K562 (cell line): ENCODE data around the gene PPP1R14D. TPM values are rescaled to one million over a fixed set of nuclear protein-coding genes. Genes with fewer than 3 reads are reported as not detected.
A peak's percentile ranks its signal among the peaks of the same experiment; 100 is the strongest.

Experiments used
- ATF3 ChIP-seq, 2 experiments: fragments of 450-650 bp in 1 of 2; sonication (generic) in 1 of 2; formaldehyde crosslinking in 1 of 2; IDR thresholded peaks in 1 of 2; conservative IDR thresholded peaks in 1 of 2; 2 replicates each; pipeline versions ENCODE4 v1.6.1 to v1.8.1; 2016 to 2023; ENCODE audit warnings: mild to moderate bottlenecking in 2 of 2, moderate library complexity in 2 of 2, inconsistent platforms in 1 of 2, missing genetic modification reagents in 1 of 2
- ATF4 ChIP-seq: fragments of 450-650 bp; formaldehyde crosslinking; IDR thresholded peaks from 2 replicates; pipeline ENCODE4 v1.4.0; 2022; ENCODE audit warnings: mild to moderate bottlenecking, moderate library complexity
- ELK3 ChIP-seq: fragments of 450-650 bp; formaldehyde crosslinking; IDR thresholded peaks from 2 replicates; pipeline ENCODE4 v1.4.0; 2020; ENCODE audit warnings: mild to moderate bottlenecking
- GTF2E2 ChIP-seq: fragments of 200-800 bp; sonication (Bioruptor generic); IDR thresholded peaks from 2 replicates; pipeline ENCODE4 v1.6.1; 2016; ENCODE audit warnings: missing genetic modification characterization, missing compliant biosample characterization
- GTF3C2 ChIP-seq: IDR thresholded peaks from 3 replicates; pipeline ENCODE4 v1.6.1; 2011; ENCODE audit warnings: borderline replicate concordance, mild to moderate bottlenecking, moderate library complexity; ENCODE audit not compliant: insufficient read length; ENCODE audit errors: extremely low read depth
- MEF2A ChIP-seq: IDR thresholded peaks from 2 replicates; pipeline ENCODE4 v1.6.1; 2011; ENCODE audit warnings: low read depth, mild to moderate bottlenecking, low read length, moderate library complexity; ENCODE audit not compliant: control insufficient read depth
- NFE2 ChIP-seq: IDR thresholded peaks from 2 replicates; pipeline ENCODE4 v1.6.1; 2014; ENCODE audit warnings: antibody characterized with exemption, low read depth
- PREB ChIP-seq: sonication (generic); formaldehyde crosslinking; IDR thresholded peaks from 2 replicates; pipeline ENCODE4 v1.8.1; 2023; ENCODE audit warnings: mild to moderate bottlenecking, missing genetic modification reagents
- RBFOX2 ChIP-seq: fragments of 200-400 bp; formaldehyde crosslinking; IDR thresholded peaks from 2 replicates; pipeline ENCODE4 v1.6.1; 2017; ENCODE audit warnings: low read depth, mild to moderate bottlenecking, low read length, moderate library complexity
- SIN3A ChIP-seq, 2 experiments: fragments of 150-350 bp in 1 of 2; IDR thresholded peaks; 2 replicates each; pipeline ENCODE4 v1.6.1; 2011 to 2016; ENCODE audit warnings: borderline replicate concordance in 2 of 2, low read depth in 2 of 2, low read length in 2 of 2, mild to moderate bottlenecking in 2 of 2, moderate library complexity in 2 of 2; ENCODE audit not compliant: control insufficient read depth in 1 of 2
- SRSF9 ChIP-seq: fragments of 200-400 bp; formaldehyde crosslinking; IDR thresholded peaks from 2 replicates; pipeline ENCODE4 v1.6.1; 2017; ENCODE audit warnings: low read depth, low read length, borderline replicate concordance
- ZBTB33 ChIP-seq: sonication (generic); formaldehyde crosslinking; IDR thresholded peaks from 2 replicates; pipeline ENCODE4 v1.8.1; 2023; ENCODE audit warnings: mild to moderate bottlenecking, missing genetic modification reagents
- ZNF143 ChIP-seq: sonication (generic); formaldehyde crosslinking; IDR thresholded peaks from 2 replicates; pipeline ENCODE4 v1.9.0; 2022; ENCODE audit warnings: mild to moderate bottlenecking, missing genetic modification reagents
- ZNF699 ChIP-seq: fragments of 250-450 bp; sonication (Bioruptor Pico); IDR thresholded peaks from 2 replicates; pipeline ENCODE4 v1.8.0; 2021; ENCODE audit warnings: mild to moderate bottlenecking, moderate library complexity; ENCODE audit not compliant: insufficient replicate concordance
- ZNF76 ChIP-seq: fragments of 250-450 bp; sonication (Bioruptor Pico); IDR thresholded peaks from 2 replicates; pipeline ENCODE4 v1.4.0; 2020; ENCODE audit warnings: mild to moderate bottlenecking, moderate library complexity, borderline replicate concordance
- polyA plus RNA-seq, 8 experiments: library from polyadenylated mRNA; depleted of rRNA in 4 of 8; stranded (reverse) in 5 of 8; unstranded in 3 of 8; fragments of >200 nt; fragmentation: Nextera tagmentation in 2 of 8; fragmentation: Illumina TruSeq in 1 of 8; extraction: Ambion mirVana in 2 of 8; extraction: Trizol in 1 of 8; gene quantifications; 2 replicates each; pipeline versions ENCODE4 v1.2.1 to v1.2.3, GENCODE V29; 2011 to 2014; ENCODE audit warnings: inconsistent platforms in 1 of 8, missing spikeins in 1 of 8
- total RNA-seq, 7 experiments: library from RNA; depleted of rRNA in 6 of 7; stranded (reverse); fragments of >200 nt in 6 of 7; fragmentation: Illumina TruSeq in 2 of 7; extraction: Trizol in 2 of 7; gene quantifications; 2 replicates each; pipeline versions ENCODE4 v1.2.1 to v1.2.3, GENCODE V29; 2011 to 2021; ENCODE audit warnings: low replicate concordance in 1 of 7

Gene PPP1R14D
- total and polyA plus RNA-seq, 9 of the 15 experiments (the other 6 are each of a cell fraction or from before 2014, with no cell fraction given): 0.11 to 0.18 TPM; not detected in 7

- TF ChIP-seq MEF2A (no peak), GTF2E2 (no peak), ELK3 (CRISPR knock-in tag) (no peak), RBFOX2 (peak; percentile 86), SIN3A (IDR thresholded peaks at IDR 0.05; ENCODE audit: borderline replicate concordance in 2 of 2, control insufficient read depth in 1 of 2, low read depth in 2 of 2, low read length in 2 of 2) (peak in 1 of 2 experiments; percentile 71; a peak in 1 of 4 replicates), SRSF9 (no peak), ATF4 (CRISPR knock-in tag) (0 out of 2 replicates have a peak, but pooled peaks have one; percentile 19), ZNF143 (CRISPR knock-in tag) (peak; percentile 99), PREB (CRISPR knock-in tag) (no peak), ZNF699 (no peak), GTF3C2 (no peak), ZBTB33 (CRISPR knock-in tag) (0 out of 2 replicates have a peak, but pooled peaks have one; percentile 29), ZNF76 (CRISPR knock-in tag) (0 out of 2 replicates have a peak, but pooled peaks have one; percentile 60), ATF3 (IDR thresholded peaks at IDR 0.05) (no peak), ATF3 (CRISPR knock-in tag; conservative IDR thresholded peaks at IDR 0.05) (0 out of 2 replicates have a peak, but pooled peaks have one; percentile 42), NFE2 (no peak)
These were observed 21.2 kb downstream of the PPP1R14D start, which contains the start of the genes DNAJC17 and ZFYVE19 (continued) for GRCh38 chr15:40807028-40807887.
